Stimulated activated CD8-positive, alpha-beta memory T cell treated with anti-CD3 and anti-CD28 coated beads, Interleukin-12 subunit alpha, Interleukin-12 subunit beta, amount 100 ng/mL, for 24 hours (primary cell): Measurements from ENCODE around the gene LRRC71.

Source experiments
- DNase-seq: peaks from one replicate; pipeline ENCODE4 v3.0.0-alpha.2; 2020; ENCODE audit errors: extremely low read depth

The LRRC71 gene

DNA sequence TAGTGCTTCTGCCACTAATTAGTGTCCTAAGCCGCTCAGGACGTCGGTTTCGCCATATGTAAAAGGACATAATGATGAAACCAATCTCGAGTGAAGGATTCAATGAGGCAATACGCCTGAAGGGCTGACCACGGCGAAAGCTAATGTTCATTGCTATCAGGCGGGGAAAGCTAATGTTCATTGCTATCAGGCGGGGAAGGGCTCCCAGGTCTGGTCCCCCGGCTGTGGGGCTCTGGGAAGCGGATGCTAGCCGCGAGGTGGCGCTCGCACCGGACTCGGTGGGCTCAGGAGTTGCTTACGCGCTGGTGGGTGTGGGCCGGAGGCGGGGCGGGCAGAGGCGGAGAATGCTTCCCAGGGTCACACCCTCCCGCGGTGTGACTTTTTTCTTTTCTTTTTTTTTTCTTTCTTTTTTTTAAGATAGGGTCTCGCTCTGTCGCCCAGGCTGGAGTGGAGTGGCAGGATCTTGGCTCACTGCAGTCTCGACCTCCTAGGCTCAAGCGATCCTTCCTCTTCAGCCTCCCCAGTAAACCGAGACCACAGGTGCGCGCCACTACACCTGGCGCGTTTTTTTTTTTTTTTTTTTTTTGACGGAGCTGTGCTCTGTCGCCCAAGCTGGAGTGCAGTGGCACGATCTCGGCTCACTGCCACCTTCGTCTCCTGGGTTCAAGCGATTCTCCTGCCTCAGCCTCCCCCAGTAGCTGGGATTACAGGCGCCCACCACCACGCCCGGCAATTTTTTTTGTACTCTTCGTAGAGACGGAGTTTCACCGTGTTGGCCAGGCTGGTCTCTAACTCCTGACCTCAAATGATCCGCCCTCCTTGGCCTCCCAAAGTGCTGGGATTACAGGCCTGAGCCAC is 28.0 kb upstream of the LRRC71 start:
- peak; percentile 66 for DNase-seq

GRCh38 chr1:156893048-156893953 is 27.1 kb upstream of the LRRC71 start, which contains the start of gene PEAR1:
Gene PEAR1, plus strand, starts transcription at chr1:156893718. Its CDS starts 10,209 bp downstream, at chr1:156903927.
- no peak for DNase-seq

- DNase-seq: no peak
These were observed 26.4 kb upstream of the LRRC71 start for GRCh38 chr1:156894001-156894400.

GRCh38 chr1:156894711-156895454 is 25.5 kb upstream of the LRRC71 start:
- DNase-seq: no peak

DNA sequence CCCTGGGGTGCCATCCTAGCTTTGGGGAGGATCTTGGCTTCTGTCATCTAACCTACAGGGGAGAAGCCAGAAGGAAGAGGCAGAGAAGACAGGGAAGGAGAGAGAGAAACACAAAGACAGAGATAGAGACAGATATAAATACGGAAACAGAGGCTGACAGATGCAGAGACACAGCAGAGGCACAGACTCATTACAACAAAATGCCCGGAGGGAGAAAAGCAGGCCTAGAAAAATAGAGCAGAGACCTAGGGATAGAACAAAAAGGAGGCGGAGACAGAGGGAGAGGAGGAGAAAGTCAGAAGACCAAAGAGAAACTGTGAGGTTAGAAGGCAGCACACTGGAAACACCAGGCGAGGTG is 25.0 kb upstream of the LRRC71 start:
- DNase-seq: no peak

- DNase-seq: no peak
These were observed 24.5 kb upstream of the LRRC71 start for GRCh38 chr1:156895927-156896326.

GRCh38 chr1:156896490-156897033 is 23.9 kb upstream of the LRRC71 start:
- no peak for DNase-seq

- DNase-seq: no peak
These were observed 23.2 kb upstream of the LRRC71 start for GRCh38 chr1:156897078-156897825.

GRCh38 chr1:156898161-156898566 is 22.3 kb upstream of the LRRC71 start:
- no peak for DNase-seq

DNA sequence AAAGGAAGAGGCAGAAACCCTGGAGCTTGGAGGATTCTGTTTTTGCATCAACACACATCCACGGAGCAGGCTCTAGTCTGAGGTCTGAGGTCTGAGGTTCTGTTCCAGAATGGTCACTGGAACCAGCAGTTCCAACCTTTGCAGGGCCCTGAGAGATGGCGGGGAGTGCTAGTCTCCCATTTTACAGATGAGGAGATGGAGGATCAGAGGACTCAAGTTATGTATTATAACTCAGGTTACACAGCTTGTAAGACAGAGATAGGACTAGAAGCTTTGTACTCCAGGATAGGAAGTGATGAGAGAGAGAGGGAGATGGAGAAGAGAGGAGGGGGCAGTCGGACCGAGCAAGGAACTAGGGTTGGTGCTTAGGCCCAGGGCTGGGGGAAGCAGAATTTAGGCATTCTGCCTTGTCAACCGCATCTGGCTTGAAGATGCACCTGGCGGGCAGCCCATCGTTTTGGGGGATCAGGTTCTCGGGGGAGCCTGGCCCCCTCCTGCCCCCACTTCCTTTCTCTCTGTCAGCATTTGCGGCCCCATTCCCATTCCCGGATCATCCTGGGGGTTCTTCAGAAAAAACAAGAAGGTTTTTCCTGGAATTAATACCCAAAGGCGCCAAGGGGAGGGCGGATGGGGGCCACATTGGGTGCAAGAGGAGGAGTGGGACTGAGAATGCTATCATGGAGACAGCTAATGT is 21.3 kb upstream of the LRRC71 start:
- no peak for DNase-seq

- DNase-seq: no peak
These were observed 20.3 kb upstream of the LRRC71 start for GRCh38 chr1:156899956-156900718.

- DNase-seq: no peak
These were observed 19.4 kb upstream of the LRRC71 start for GRCh38 chr1:156900896-156901589.

DNA sequence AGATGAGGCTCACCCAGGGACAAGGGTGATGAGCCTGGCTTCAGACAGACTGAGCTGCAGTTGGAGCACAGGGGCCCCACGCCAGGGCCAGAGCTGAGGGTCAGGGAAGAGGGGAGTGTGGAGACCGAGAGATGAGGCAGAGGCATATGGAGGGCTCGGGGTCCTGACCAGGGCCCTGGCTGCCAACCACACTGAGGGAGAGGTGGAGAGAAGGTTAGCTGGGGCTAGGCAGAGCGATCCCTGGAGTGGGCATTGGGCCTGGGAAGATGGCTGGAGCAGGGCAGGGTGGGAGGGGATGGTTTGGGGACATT is 18.9 kb upstream of the LRRC71 start:
- DNase-seq: no peak

DNA sequence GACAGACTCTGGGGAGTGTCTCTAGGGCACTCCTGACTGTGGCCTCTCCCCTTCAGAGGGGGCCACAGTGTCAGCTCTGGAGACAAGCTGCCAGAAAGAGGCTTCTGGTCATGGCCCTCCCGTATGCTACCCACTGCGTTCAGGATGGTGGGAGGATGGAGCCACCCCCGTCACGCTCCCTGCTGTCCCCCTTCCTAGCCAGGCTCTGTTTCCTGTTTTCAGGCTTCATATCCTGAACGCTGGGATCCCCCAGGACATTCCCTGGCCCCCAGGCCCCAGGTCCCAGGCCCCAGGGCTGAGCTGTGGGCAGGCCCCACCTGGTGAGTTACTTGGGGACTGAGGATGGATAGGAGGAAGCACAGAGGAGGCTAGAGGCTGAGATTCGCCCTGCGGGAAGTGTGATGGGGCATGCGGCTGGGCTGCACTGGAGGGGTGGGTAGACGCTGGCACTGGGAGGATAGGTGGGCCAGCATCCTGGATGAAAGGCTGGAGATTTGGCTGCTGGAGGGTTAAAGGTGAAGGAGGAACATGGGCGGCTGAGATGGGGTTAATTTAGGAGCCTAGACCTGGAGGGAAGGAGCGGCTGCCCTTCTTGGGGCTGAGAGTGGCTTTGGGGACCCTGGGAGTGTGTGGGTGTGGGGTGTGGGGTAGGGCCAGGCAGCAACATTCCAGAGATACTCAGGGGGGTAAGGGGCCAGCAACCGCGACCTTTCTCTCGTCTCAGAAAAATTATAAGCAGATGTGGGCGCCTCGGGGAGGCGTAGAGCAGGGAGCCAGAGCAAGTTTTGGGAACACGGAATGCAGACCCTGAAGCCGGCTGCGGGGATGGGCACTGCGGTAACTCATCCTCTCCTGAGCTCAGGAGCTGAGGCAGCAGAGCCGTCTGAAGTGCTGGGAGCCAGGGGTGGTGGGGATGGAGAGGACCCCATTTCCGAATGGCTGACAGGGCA is 18.2 kb upstream of the LRRC71 start:
- DNase-seq: no peak

DNA sequence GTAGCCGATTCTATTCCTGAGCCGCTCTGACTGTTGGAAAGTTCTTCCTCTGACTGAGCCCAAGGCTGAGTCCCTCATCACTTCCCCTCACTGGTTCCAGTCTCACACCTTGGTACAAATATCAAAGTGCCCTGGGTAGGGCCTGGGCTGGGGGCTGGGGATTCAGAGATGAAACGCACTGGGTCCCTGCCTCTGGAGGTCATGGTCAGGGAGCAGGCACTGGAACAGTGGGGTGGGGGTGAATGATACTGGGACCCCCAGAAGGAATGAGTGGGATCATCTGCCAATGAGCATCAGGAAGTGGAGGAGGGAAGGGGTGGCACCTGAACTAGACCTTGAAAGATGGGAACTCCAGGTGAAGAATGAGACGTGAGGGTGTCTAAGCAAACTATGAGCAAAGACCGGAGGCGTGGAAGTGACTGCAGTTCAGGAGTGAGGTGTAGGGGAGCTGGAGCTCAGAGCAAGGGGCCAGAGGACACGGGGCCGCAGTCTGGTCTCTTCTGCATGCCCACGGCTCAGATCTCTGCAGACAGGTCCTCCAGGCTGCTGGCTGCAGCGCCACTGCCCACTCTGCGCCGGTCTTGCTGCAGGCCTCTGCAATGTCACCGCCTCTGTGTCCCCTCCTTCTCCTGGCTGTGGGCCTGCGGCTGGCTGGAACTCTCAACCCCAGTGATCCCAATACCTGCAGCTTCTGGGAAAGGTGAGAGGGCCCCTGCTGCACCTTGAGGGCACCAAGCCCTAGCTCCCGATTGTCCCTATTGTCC is 16.9 kb upstream of the LRRC71 start:
- no peak for DNase-seq

- no peak for DNase-seq
These were observed 16.1 kb upstream of the LRRC71 start for GRCh38 chr1:156904187-156904959.
